Osteocyte (in vitro differentiated cells): ENCODE data around the gene WWC2. TPM values are rescaled to one million over a fixed set of nuclear protein-coding genes. Genes with fewer than 3 reads are reported as not detected.

Experiments used
- DNase-seq: peaks from one replicate; pipeline ENCODE4 v3.0.0; 2021; ENCODE audit warnings: mixed read lengths; ENCODE audit not compliant: unreplicated experiment; ENCODE audit errors: extremely low spot score
- H3K27ac Mint-ChIP-seq: one replicate; pipeline ENCODE4 v1.8.0; 2021; ENCODE audit warnings: mild to moderate bottlenecking, mixed read lengths; ENCODE audit not compliant: unreplicated experiment
- H3K27me3 Mint-ChIP-seq: one replicate; pipeline ENCODE4 v1.8.0; 2021; ENCODE audit warnings: mixed read lengths; ENCODE audit not compliant: unreplicated experiment
- H3K36me3 Mint-ChIP-seq: one replicate; pipeline ENCODE4 v1.8.0; 2021; ENCODE audit warnings: mixed read lengths; ENCODE audit not compliant: unreplicated experiment
- H3K4me1 Mint-ChIP-seq: one replicate; pipeline ENCODE4 v1.8.0; 2021; ENCODE audit warnings: mixed read lengths; ENCODE audit not compliant: unreplicated experiment
- H3K4me3 Mint-ChIP-seq: one replicate; pipeline ENCODE4 v1.8.0; 2021; ENCODE audit warnings: mild to moderate bottlenecking, moderate library complexity, mixed read lengths; ENCODE audit not compliant: unreplicated experiment
- H3K9me3 Mint-ChIP-seq: one replicate; pipeline ENCODE4 v1.8.0; 2021; ENCODE audit warnings: mixed read lengths; ENCODE audit not compliant: unreplicated experiment
- total RNA-seq: library from RNA; stranded (reverse); gene quantifications from 2 replicates; pipeline ENCODE4 v1.2.1, GENCODE V29; 2021
- TF ChIP-seq, protein P1 (sequence below): fragments of 200-600 bp; sonication (generic); IDR thresholded peaks from 2 replicates; pipeline ENCODE4 v1.5.0; 2021; ENCODE audit warnings: antibody characterized with exemption, mild to moderate bottlenecking, moderate library complexity

WWC2 gene
- total RNA-seq, 1 donor from 2014 or later, result 53.5 TPM

DNA sequence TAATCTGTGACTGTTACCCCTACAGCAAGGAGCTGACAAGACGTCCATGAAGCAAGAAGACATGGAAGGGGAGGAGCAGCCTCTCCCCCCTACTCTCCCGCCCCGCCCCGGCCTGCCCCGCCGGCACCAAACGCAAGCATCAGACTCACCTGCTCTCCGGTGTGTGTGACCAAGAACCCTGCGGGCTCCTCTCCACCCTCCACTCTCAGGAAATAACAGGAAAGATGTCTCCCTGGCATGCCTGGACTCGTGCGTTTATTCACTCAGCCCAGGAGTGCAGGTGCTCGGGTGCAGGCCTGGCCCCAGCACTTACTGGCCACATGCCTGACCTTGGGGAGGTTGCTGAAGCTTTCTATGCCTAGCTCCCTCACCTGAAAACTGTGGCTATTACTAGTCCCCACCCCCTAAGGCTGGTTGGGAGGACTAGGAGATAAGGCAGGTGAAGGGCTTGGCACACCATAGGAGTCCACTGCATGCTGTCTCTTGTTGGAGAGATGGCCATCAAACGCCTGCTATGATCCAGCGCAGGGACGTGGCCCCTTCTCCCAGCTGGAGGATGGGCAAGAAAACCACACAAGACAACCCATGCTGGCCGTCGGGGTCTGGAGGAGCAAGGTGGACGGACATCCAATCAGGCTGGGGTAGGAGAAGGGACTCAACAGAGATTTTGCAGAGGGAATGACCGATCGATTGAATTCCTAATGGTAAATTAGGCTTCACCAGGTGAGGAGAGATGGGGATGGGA, 258.0 kb downstream of the WWC2 start:
- Mint-ChIP-seq H3K4me3 (no peak overlapping the region), H3K4me1 (no peaks in the 10 kb centered on the region), H3K27me3 (no peaks in the 10 kb centered on the region), H3K27ac (no peak overlapping the region), H3K9me3 (no peaks in the 10 kb centered on the region), H3K36me3 (no peaks in the 10 kb centered on the region)
- TF ChIP-seq, protein P1, sequence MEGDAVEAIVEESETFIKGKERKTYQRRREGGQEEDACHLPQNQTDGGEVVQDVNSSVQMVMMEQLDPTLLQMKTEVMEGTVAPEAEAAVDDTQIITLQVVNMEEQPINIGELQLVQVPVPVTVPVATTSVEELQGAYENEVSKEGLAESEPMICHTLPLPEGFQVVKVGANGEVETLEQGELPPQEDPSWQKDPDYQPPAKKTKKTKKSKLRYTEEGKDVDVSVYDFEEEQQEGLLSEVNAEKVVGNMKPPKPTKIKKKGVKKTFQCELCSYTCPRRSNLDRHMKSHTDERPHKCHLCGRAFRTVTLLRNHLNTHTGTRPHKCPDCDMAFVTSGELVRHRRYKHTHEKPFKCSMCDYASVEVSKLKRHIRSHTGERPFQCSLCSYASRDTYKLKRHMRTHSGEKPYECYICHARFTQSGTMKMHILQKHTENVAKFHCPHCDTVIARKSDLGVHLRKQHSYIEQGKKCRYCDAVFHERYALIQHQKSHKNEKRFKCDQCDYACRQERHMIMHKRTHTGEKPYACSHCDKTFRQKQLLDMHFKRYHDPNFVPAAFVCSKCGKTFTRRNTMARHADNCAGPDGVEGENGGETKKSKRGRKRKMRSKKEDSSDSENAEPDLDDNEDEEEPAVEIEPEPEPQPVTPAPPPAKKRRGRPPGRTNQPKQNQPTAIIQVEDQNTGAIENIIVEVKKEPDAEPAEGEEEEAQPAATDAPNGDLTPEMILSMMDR, result no peak
- no peak for DNase-seq

DNA sequence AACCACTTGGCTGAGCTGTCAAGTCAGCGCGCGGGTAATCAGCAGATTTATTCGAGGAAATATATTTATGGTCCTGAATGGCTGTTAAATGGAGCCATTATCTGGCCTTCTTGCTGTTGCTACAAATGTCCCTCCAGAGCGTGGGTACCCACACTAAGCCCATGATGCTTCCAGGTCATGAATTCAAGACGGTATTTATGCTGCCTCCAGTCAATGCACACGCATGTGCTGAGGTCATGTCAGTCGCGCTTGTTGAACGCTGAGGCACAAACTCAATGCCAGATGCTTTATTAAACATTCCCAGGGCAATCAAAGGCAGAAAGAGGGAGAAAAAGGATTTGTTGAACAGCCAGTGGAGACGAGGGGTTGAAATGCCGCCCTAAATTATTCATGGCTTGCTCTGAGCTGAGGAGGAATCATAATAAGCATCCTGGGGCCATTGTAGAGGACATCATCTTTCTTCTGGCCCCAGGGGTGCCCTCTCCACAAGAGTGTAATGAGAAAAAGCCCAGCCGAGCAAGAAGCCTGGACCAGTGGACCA, 259.2 kb downstream of the WWC2 start:
- no peak overlapping the region for H3K27ac Mint-ChIP-seq
- H3K36me3 Mint-ChIP-seq, result no peaks in the 10 kb centered on the region
- H3K9me3 Mint-ChIP-seq, result no peaks in the 10 kb centered on the region
- no peak overlapping the region for H3K4me3 Mint-ChIP-seq
- no peaks in the 10 kb centered on the region for H3K27me3 Mint-ChIP-seq
- DNase-seq, result no peak
- TF ChIP-seq, protein P1, result no peak
- peaks cover 2% of the 10 kb centered on the region for H3K4me1 Mint-ChIP-seq

DNA sequence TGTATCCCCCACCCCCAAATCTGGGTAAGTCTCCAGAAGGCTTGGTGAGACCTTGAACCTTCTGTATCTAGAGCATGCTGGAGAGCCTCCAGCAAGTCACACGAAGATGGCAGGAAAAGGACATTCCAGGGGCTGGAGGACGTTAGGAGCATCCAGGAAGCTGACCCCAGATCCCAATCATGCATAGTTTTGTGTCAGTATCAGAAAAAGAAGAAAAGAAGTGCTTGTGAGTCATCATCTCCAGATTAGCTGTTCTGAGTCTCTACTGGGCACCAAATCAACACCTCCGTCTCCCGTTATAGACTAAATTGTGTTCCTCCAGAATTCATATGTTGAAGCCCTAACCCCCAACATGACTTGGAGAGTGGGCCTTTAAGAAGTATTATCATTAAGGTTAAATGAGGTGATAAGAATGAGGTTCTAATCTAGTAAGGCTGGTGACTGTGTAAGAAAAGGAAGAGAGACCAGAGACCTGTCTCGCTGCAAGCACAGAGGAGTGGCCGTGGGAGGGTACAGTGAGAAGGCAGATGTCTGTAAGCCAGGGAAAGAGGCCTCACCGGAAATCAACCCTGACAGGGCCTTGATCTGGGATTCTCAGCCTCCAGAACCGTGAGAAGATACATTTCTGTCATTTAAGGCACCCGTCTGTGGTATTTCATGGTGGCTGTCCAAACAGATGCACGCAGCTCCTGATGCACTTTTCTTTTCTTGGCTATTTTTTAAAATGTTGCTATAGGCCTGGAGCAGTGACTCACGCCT, 261.3 kb downstream of the WWC2 start:
- Mint-ChIP-seq H3K4me3 (no peak overlapping the region), H3K9me3 (no peaks in the 10 kb centered on the region), H3K27me3 (no peaks in the 10 kb centered on the region), H3K36me3 (no peaks in the 10 kb centered on the region), H3K27ac (no peak overlapping the region), H3K4me1 (peaks cover 6% of the 10 kb centered on the region)
- TF ChIP-seq, protein P1, result no peak
- no peak for DNase-seq

DNA sequence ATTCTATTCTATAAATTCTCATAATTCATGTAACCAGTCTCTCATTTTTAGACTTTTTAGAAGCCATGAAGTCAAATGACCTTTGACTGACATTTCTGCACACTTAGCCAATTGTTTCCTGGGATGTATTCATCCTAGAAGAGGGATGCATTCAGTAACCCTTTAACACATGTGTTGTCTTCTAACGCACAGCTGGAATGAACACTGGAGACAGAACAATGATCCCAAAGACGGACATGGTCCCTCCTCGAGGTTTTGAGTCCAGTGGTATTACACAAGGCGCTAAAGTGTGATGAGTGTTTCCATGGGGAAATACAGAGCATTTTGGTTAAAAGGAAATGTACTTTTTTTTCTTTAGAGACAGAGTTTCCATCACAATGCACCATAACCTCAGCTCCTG, 263.0 kb downstream of the WWC2 start:
- peaks cover 6% of the 10 kb centered on the region for H3K4me1 Mint-ChIP-seq
- TF ChIP-seq, protein P1, result no peak
- no peaks in the 10 kb centered on the region for H3K27me3 Mint-ChIP-seq
- no peaks in the 10 kb centered on the region for H3K9me3 Mint-ChIP-seq
- no peak overlapping the region for H3K4me3 Mint-ChIP-seq
- no peaks in the 10 kb centered on the region for H3K36me3 Mint-ChIP-seq
- no peak for DNase-seq
- no peak overlapping the region for H3K27ac Mint-ChIP-seq

DNA sequence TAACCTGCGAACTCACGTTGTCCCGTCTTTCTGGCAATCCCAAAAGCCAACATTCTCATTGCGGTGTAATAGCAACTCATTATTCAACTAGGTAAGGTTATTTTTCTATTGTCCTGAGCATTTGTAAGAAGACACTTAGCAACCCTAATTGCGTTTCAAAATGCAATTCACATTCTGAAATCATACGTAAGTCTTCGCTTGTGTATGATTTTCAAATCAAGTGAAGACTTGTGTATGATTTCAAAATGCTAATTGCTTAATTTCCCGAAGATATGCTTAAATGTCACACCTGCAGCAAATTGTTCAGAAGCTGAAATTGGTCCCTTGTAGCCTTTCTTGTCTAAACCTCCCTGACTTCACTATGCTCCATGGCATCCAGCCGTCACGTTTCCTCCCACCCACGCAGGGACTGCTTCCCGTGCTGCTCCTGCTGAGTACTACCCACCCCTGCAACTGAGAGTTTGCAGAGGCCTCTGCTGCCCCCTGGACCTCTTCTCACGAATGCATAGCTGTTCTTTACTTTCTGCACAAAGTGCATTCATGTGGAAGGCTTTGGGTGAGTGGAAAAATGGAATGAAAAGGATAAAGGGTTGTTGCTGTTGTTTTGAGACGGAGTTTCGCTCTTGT, 264.0 kb downstream of the WWC2 start:
- H3K36me3 Mint-ChIP-seq, result no peaks in the 10 kb centered on the region
- no peak overlapping the region for H3K27ac Mint-ChIP-seq
- no peak overlapping the region for H3K4me3 Mint-ChIP-seq
- peaks cover 6% of the 10 kb centered on the region for H3K4me1 Mint-ChIP-seq
- H3K27me3 Mint-ChIP-seq, result no peaks in the 10 kb centered on the region
- no peak for DNase-seq
- no peaks in the 10 kb centered on the region for H3K9me3 Mint-ChIP-seq
- TF ChIP-seq, protein P1, result peak; percentile 7
